ENCODE results near the gene EIF1.
"Not testable (repeated sequence)": the region's sequence is repeated elsewhere in the genome, so short reads cannot be mapped to it uniquely, and the experiment has no call there.

The EIF1 gene

GRCh38 chr17:41683441-41684007 is 5.2 kb upstream of the EIF1 start:
- H3K27ac Mint-ChIP-seq = no peak overlapping the region
- H3K4me1 Mint-ChIP-seq = peaks cover 28% of the 10 kb centered on the region
- no peak overlapping the region for H3K4me3 Mint-ChIP-seq

GRCh38 chr17:41684035-41684434 is 4.7 kb upstream of the EIF1 start:
- H3K4me1 Mint-ChIP-seq = peaks cover 26% of the 10 kb centered on the region
- DNase-seq (ENCODE audit: low spot score in 2 of 2) (no peak), ATAC-seq (no peak)
- no peak overlapping the region for H3K4me3 Mint-ChIP-seq
- H3K9me3 Mint-ChIP-seq = no peaks in the 10 kb centered on the region
- no peak overlapping the region for H3K27ac Mint-ChIP-seq
- H3K36me3 Mint-ChIP-seq = peaks cover 14% of the 10 kb centered on the region

More at GRCh38 chr17:41683441-41684007, 5.2 kb upstream of the EIF1 start:
- Mint-ChIP-seq H3K36me3 (peaks cover 14% of the 10 kb centered on the region), H3K9me3 (no peaks in the 10 kb centered on the region)
- ATAC-seq (no peak), DNase-seq (ENCODE audit: low spot score in 2 of 2) (no peak)

- not testable (repeated sequence) for H3K9me3 Mint-ChIP-seq; DNase-seq (ENCODE audit: low spot score in 2 of 2); H3K27ac Mint-ChIP-seq; H3K4me3 Mint-ChIP-seq; ATAC-seq
- peaks cover 19% of the 10 kb centered on the region for H3K4me1 Mint-ChIP-seq
- peaks cover 27% of the 10 kb centered on the region for H3K36me3 Mint-ChIP-seq
Observed at GRCh38 chr17:41685753-41686152, 2.9 kb upstream of the EIF1 start.

- H3K36me3 Mint-ChIP-seq = peaks cover 33% of the 10 kb centered on the region
- H3K4me1 Mint-ChIP-seq = peaks cover 23% of the 10 kb centered on the region
- no peak for DNase-seq (ENCODE audit: low spot score in 2 of 2)
- H3K27ac Mint-ChIP-seq = no peak overlapping the region
- no peak overlapping the region for H3K4me3 Mint-ChIP-seq
- no peaks in the 10 kb centered on the region for H3K9me3 Mint-ChIP-seq
- no peak for ATAC-seq
Observed at GRCh38 chr17:41686281-41686680, 2.4 kb upstream of the EIF1 start.

DNA sequence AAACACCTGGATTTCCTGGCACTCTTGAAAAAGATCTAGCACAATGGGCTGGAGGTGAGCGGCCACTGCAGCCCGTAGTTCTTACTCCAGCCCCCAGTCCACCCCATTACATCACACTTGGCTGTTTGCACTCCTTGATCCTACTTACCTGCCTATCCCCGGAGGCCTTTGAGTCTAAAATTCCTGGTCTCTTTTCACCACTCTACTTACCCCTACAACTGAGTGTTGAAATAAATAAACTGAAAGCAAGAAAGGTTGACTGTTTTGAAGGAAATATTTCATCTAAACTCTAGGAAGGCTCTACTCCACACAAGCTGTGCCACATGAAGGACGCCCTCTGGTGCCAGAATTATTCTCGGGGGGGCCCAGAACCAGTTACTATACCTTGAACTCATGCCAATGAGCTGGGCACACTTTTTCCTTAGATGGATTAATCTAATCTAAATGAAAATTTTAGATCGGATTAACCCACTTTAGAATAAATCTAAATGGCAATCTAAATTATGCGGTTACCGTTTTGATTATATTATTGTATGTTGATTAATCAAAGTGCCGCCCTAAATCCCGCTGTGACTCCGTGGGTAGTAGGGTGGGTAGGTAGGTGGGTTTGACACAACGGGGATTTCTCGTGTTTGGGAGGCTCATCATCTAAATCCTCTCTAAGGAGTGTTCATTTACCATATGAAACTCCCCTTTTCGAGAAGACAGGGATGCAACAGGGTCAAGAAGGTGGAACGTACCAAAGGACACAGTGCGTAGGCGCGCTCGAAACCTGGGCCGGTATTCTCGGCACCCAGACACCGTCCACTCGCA is 651 bp upstream of the EIF1 start:
- H3K4me1 Mint-ChIP-seq = peaks cover 39% of the 10 kb centered on the region
- H3K27ac Mint-ChIP-seq = peak overlapping the region; percentile 100
- H3K9me3 Mint-ChIP-seq = no peaks in the 10 kb centered on the region
- peaks cover 50% of the 10 kb centered on the region for H3K36me3 Mint-ChIP-seq
- ATAC-seq (peak; percentile 17), DNase-seq (ENCODE audit: low spot score in 2 of 2) (peak in 1 of 2 donors; percentile 74)
- peak overlapping the region; percentile 92 for H3K4me3 Mint-ChIP-seq

GRCh38 chr17:41689497-41690299 is 1.0 kb downstream of the EIF1 start:
- H3K36me3 Mint-ChIP-seq = peaks cover 67% of the 10 kb centered on the region
- ATAC-seq (no peak), DNase-seq (ENCODE audit: low spot score in 2 of 2) (peak; percentile 52 to 83)
- no peaks in the 10 kb centered on the region for H3K9me3 Mint-ChIP-seq
- peak overlapping the region; percentile 100 for H3K27ac Mint-ChIP-seq
- peak overlapping the region; percentile 92 for H3K4me3 Mint-ChIP-seq
- H3K4me1 Mint-ChIP-seq = peaks cover 39% of the 10 kb centered on the region

- H3K9me3 Mint-ChIP-seq = no peaks in the 10 kb centered on the region
- H3K27ac Mint-ChIP-seq = peak overlapping the region; percentile 100
- ATAC-seq (no peak), DNase-seq (ENCODE audit: low spot score in 2 of 2) (no peak)
- peaks cover 44% of the 10 kb centered on the region for H3K4me1 Mint-ChIP-seq
- H3K36me3 Mint-ChIP-seq = peaks cover 75% of the 10 kb centered on the region
- H3K4me3 Mint-ChIP-seq = peak overlapping the region; percentile 92
Observed at GRCh38 chr17:41690497-41690896, 1.8 kb downstream of the EIF1 start.

- ATAC-seq (no peak), DNase-seq (ENCODE audit: low spot score in 2 of 2) (peak in 1 of 2 donors; percentile 66)
- Mint-ChIP-seq H3K27ac (peak overlapping the region; percentile 100), H3K4me1 (peaks cover 51% of the 10 kb centered on the region), H3K9me3 (no peaks in the 10 kb centered on the region), H3K36me3 (peaks cover 82% of the 10 kb centered on the region), H3K4me3 (peak overlapping the region; percentile 92)
Observed at GRCh38 chr17:41691031-41691777, 2.5 kb downstream of the EIF1 start.

- Mint-ChIP-seq H3K9me3 (no peaks in the 10 kb centered on the region), H3K27ac (peak overlapping the region; percentile 100), H3K4me1 (peaks cover 51% of the 10 kb centered on the region), H3K4me3 (no peak overlapping the region), H3K36me3 (peaks cover 85% of the 10 kb centered on the region)
- DNase-seq (ENCODE audit: low spot score in 2 of 2) (peak in 1 of 2 donors; percentile 62), ATAC-seq (no peak)
Observed at GRCh38 chr17:41692722-41693521, 4.2 kb downstream of the EIF1 start.

DNA sequence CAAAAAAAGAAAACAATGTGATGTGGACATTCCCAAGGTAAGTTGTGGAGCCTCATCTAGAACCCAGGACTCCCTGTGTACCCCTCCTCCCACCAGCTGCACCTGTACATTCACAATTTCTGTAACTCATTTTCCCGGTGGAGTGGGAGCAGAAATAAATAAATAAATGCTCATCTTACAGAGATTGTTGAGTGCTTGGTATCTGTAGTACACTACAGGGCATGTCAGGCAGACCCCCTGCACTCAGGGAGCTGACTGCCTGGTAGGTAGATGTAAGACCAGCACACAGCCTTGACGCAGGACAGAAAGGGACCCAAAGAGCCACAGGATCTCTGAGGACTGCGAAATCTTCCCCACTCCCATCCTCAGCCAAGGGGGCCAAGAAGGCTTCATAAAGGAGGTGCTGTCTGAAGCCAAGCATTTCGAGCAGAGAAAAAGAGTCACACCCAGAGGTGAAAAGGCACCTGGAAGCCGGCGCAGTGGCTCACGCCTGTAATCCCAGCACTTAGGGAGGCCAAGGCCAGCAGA is 6.5 kb downstream of the EIF1 start:
- no peak for DNase-seq (ENCODE audit: low spot score in 2 of 2)
- no peak for ATAC-seq
- Mint-ChIP-seq H3K4me1 (peaks cover 36% of the 10 kb centered on the region), H3K27ac (no peak overlapping the region), H3K36me3 (peaks cover 63% of the 10 kb centered on the region), H3K9me3 (no peaks in the 10 kb centered on the region), H3K4me3 (no peak overlapping the region)

DNA sequence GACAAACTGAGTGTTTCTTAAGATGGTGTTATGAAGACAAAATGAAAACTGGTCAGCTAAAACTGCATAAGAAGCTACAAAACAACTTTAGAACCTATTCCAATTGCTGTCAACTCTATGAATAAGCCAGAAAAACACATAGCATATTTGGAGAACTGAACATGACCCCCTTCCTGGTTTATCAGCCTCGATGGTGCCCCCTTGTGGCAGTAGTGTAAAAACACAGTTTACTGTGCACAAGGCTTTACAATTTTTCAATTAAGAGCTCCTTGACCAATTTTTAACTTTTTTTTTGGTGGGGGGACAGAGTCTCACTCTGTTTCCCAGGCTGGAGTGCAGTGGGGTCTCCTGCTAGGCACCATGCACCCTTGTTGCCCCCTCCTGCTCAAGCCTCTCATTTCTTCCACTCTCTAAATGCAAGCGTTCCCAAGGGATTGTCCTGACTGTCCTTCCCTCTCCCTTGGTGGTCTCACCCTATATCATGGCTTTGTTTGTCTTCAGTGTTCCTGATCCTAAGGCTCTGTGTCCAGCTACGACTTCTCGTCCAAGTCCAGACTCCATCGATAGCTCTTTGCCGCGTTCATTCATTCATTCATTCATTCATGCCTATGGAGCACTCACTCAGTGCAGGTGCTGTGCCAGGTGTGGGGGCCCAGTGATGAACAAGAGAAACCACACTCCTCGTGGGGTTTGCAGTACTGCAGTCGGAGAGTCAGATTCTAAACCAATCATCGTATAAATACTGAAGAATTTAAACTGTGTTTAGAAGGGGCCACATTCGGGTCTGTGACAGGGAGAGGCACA is 7.5 kb downstream of the EIF1 start:
- H3K4me3 Mint-ChIP-seq = no peak overlapping the region
- DNase-seq (ENCODE audit: low spot score in 2 of 2) (peak; percentile 62 to 79), ATAC-seq (peak; percentile 48)
- H3K4me1 Mint-ChIP-seq = peaks cover 33% of the 10 kb centered on the region
- H3K27ac Mint-ChIP-seq = no peak overlapping the region
- peaks cover 53% of the 10 kb centered on the region for H3K36me3 Mint-ChIP-seq
- H3K9me3 Mint-ChIP-seq = no peaks in the 10 kb centered on the region

- H3K36me3 Mint-ChIP-seq = peaks cover 41% of the 10 kb centered on the region
- peaks cover 21% of the 10 kb centered on the region for H3K4me1 Mint-ChIP-seq
- no peak overlapping the region for H3K4me3 Mint-ChIP-seq
- no peak for ATAC-seq
- DNase-seq (ENCODE audit: low spot score in 2 of 2) = no peak
- no peak overlapping the region for H3K27ac Mint-ChIP-seq
- no peaks in the 10 kb centered on the region for H3K9me3 Mint-ChIP-seq
Observed at GRCh38 chr17:41697122-41697962, 8.7 kb downstream of the EIF1 start.

GRCh38 chr17:41700843-41701242 is 12.2 kb downstream of the EIF1 start:
- H3K36me3 Mint-ChIP-seq; DNase-seq (ENCODE audit: low spot score in 2 of 2); H3K27ac Mint-ChIP-seq; H3K9me3 Mint-ChIP-seq; ATAC-seq; H3K4me3 Mint-ChIP-seq: not testable (repeated sequence)
- H3K4me1 Mint-ChIP-seq = peaks cover 13% of the 10 kb centered on the region
